HG03354 (cell line): Measurements from ENCODE around the gene CCL5.

Source experiments
- ATAC-seq: cut with Tn5 transposase; IDR thresholded peaks from one replicate; pipeline ENCODE4 v1.9.1; 2021; ENCODE audit warnings: mild to moderate bottlenecking; ENCODE audit not compliant: unreplicated experiment, poor library complexity, severe bottlenecking

Gene CCL5

GRCh38 chr17:35872196-35872980 lies 7.8 kb downstream of the CCL5 start:
- ATAC-seq: no peak

DNA sequence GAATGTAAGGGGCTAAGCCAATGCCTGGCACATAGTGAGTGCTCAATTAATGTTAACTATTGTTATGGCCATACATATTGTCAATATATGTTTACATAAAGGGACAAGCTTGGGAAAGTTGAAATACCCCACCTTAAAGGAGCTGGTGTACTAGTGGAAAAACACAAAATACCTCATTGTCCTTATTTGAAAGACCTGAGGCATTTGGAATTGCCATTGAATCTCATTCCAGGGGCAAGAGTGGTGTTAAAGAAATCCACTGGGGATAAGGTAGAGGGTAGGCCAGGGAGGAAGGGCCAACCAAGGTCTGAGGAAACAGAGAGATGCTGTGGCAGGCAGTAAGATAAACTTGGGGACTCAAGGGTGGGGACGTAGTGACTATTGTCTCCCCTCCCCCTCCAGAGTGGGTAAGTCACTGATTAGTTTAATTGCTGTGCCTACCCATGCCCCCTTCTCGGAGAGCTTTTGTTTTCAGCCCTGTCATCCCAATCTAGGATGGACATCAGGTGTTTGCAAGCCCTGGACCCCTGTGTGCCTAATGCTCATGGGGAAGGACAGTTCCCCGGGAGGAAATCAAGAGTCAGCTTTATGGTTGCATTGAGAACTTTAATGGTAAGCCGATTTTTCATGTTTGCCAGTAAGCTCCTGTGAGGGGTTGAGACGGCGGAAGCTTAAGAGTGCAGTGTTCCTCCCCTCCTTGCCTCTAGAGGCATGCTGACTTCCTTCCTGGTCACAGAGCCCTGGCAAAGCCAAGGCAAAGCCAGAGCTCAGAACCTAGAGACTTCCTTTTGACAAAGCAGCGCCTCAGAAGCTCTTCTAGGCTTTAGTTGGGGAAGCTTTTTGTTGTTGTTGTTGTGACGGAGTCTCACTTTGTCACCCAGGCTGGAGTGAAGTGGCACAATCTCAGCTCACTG lies 9.0 kb downstream of the CCL5 start:
- no peak for ATAC-seq

DNA sequence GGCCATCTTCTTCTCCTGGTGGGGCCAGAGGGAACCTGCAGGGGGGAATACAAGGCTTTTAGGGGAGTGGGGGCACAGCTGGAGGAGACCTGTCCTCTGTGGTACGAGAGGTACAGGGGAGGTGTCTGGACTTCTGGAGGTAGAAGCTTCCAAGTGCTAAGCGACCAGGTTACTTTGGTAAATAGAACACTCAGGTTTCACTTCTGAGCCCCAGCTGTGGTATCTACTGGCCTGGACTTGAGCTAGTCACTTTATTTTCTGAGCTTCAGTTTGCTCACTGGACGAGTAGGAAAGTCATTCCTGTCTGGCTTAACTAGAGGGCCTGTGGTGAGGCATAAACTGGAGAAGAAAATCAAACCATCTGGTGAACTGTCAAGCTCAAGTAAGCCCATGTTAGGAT lies 11.4 kb downstream of the CCL5 start, which contains the start of gene HEATR9:
Gene HEATR9, minus strand, starts transcription at position 155 of the 400 bp plus-strand sequence. Its CDS starts 149 bp downstream, at position 6.
- no peak for ATAC-seq

GRCh38 chr17:35867574-35867973 lies 12.6 kb downstream of the CCL5 start:
- ATAC-seq: no peak

- ATAC-seq: no peak
Measured at GRCh38 chr17:35866341-35866950, 13.7 kb downstream of the CCL5 start.

DNA sequence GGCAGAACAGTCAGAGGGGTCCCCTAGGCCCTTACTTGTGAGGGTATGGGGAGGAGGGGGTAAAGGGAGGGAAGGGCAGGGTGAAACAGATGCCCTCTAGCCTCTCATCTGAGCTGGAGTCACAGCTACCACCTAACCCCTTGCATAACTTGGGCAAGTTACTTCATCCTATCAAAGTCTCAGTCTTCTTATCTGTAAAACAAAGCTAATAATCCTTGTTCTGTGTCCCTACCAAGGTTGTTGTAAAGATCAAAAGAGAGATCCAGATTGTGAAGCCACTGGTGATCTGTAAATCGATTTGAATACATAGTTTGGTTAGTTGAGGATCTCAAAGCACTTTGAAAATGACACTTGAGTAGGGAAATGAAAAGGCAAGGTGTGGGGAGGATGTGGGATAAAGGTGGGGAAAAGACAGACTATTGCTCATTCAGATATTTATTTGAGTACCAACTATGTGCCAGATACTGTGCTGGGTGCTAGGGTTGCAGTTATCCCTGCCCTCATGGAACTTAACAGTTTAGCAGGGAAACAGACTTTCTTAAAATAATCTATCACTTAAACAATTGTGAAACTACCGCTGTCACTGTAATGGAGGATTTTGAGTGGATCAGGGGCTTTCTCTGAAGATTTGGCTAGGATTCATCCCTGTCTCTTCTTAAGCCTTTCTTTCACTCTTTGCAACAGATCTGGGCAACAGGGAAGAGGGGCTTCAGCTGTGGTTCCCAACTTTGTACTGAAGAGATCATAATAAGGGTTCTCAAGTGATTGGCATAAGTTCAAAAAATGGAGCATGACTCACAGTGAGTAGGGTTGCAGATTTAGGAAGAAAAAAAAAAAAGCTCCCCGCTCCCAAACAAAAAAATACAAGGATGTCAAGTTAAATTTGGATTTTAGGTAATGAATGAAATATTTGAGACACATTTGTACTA lies 14.5 kb downstream of the CCL5 start:
- ATAC-seq: no peak

GRCh38 chr17:35864853-35865252 lies 15.3 kb downstream of the CCL5 start:
- no peak for ATAC-seq

DNA sequence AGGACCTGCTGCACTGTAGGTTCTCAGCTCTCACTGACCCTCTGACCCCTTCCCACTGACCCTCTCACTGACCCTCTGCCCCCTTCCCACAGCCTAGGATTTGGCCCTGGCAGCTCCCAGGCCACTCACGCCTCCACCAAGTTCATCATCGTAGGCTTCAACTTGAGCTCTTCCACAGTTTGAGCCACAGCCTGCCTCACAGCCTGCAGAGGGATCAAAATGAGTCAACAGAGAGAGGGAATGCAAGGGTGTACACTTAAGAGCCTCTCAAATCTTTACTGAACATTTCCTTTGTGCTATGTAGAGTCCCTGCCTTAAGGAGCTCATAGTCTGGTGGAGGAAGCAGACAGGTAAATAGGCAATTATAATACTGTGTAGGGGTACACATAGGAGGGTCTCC lies 23.6 kb downstream of the CCL5 start:
- ATAC-seq: no peak

- no peak for ATAC-seq
Measured at GRCh38 chr17:35855965-35856364, 24.2 kb downstream of the CCL5 start.

DNA sequence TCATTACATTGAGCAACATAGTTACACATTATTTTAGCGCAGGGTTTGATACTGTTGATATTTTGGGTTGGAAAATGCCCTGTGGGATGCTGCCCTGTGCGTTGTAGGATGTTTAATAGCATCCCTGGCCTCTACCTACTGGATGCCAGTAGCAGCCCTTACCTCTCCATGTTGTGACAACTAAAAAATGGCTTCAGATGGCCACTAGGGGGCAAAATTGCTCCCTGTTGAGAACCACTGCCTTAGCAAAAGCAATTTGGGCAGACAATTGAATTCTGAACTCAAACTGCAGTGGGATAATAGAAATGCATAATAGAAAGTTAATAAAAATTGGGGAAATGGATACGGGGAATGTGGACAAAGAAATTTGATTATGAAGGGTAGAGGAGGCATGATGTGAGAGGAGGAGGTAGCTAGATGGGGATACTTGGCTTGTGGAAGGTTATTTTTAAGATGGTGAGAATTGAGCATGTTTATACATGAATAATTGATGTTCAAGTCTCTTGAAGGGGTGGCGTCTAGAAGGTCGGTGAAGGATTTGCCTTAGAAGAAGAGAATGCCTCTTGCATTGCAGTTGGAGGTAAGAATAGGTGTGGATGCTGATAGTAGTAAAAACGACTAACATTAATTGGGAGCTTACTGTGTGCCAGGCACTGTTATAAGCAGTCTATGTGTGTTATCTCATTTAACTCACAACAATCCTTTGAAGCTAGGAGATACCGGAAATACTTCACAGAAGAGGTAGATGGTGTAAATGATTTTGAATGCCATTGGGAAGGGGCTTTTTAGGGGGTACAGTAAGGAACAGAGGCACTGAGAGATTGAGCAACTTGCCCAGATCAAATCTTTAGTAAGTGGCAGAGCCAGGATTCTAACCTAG lies 30.5 kb downstream of the CCL5 start:
- no peak for ATAC-seq

DNA sequence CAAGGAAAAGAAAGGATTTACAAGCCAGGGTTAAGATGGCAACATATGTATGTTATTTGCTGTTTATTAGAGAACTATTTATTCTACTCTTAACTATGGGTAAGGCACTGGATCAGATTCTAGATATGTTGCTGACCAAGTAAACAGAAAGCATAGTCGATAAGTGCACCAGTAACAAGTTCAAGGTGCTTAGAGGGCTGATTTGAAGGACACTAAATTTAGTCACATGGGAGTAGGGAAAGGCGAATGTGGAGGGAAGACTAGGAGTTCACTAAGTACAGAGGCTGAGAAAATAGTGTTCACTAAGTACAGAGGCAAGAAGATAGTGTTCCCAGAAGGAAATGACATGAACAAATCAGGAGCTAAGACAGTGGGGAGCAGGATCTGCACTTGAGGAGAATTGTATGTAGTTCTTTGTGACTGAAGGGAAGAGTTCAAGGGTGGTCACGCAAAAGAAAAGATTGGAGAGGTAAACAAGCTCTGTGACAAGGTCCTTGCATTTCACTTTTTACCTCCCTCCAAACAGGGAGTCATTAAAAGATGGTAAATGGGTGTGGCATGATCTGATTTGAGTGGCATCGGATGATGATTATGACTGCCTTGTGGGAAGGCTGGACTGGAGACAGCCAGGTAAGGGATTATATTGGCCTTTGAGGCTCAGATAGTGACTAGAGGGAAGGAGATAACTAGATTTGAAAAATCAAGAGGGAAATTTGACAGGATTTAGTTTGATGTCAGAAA lies 32.4 kb downstream of the CCL5 start:
- no peak for ATAC-seq

DNA sequence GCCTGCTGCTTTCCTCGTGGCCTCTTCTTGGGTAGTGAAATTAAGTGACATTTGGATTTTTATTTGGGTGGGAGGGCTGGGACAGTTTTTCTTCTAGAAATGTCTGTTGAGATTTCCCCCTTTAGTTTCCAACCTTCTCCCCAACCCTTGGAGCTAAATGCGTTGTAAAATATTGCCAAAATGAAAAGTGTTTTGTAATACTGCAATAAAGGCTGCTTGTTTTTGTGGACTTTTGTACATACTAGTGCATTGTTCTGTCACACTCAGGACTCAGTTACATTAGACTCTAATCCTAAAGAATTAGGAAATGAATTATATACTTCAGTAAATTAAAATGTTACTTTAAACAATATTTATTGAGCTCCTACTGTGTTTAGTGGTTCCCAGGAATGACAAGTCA lies 33.2 kb downstream of the CCL5 start:
- no peak for ATAC-seq

DNA sequence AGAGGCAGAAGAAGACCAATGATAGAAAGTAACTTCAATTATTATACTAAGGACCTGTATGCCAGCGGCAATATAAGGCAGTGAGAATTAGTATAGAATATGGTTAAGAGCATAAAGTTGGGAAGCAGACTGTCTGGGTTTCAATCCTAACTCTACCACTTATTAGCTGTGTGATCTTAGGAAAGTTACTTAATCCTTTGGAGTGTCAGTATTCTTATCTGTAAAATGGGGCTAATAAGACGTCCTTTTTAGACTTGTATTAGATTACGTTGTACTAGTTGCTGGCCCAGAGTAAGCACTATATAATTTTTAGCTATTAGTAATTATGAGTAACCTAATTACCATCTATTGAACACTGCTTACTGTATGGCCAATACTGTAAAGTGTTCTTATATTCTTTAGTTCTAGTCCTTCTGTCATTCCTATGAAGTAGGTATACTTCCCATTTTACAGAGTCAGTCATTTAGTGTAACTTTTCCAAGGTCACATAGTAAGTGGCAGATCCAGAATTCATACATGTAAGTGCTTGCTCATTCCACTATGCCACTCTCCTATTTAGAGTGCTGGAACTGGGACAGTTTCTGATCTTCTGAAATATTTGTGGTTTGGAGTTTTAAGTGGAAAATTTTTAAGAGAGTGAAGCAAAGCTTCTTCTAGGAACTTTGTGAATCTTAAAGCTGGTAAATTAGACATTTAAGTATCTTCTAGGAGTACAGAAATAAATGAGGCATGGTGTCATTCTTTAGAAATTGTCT lies 33.9 kb downstream of the CCL5 start:
- no peak for ATAC-seq

DNA sequence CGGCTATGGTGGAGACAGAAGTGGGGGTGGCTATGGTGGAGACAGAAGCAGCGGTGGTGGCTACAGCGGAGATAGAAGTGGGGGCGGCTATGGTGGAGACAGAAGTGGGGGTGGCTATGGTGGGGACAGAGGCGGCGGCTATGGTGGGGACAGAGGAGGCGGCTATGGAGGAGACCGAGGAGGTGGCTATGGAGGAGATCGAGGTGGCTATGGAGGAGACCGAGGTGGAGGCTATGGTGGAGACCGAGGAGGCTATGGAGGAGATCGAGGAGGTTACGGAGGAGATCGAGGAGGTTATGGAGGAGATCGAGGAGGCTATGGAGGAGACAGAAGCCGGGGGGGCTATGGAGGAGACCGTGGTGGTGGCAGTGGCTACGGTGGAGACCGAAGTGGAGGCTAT lies 35.6 kb downstream of the CCL5 start:
- no peak for ATAC-seq

DNA sequence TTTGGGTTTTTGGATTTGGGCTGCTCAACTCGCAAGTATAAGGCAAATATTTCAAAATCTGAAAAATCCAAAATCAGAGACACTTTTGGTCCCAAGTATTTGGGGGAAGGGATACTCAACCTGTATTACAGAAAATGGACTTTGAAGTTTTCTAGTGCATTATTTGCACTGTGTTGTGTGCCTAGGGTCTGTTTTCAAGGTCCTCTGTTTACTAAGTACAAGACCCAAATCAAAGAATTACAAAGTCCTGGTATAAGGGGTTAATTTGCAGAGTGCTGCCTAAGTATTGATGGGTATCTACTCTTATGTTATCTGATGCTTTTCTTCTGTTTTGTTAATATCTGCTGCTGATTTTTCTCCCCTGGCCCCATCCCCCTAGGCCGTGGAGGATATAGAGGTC lies 36.5 kb downstream of the CCL5 start:
- ATAC-seq: no peak

DNA sequence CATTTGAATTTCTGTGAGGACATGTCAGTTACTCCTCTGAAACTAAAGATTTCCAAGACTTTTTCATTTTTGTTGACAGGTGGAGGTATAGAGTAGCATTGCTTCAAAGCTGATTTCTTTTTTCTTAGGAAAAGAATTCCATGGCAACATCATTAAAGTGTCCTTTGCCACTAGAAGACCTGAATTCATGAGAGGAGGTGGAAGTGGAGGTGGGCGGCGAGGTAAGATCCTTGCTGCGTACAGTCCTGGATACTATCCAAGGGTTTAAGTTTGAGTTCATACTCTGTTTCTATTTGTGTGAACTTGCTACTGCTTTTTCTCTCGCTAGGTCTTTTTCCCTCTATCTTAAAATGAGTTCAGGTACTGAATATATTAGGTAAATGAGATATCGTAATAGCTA lies 37.9 kb downstream of the CCL5 start:
- ATAC-seq: no peak

GRCh38 chr17:35841505-35841904 lies 38.7 kb downstream of the CCL5 start:
- ATAC-seq: no peak
